CD4-positive, alpha-beta T cell treated with Interleukin-15 for 1 hour (primary cell): Measurements from ENCODE around the gene SETDB1.
A peak's percentile ranks its signal among the peaks of the same experiment; 100 is the strongest.

ENCODE experiments used
- DNase-seq: peaks from one replicate; pipeline ENCODE4 v3.0.0-alpha.2; 2020

The SETDB1 gene

DNA sequence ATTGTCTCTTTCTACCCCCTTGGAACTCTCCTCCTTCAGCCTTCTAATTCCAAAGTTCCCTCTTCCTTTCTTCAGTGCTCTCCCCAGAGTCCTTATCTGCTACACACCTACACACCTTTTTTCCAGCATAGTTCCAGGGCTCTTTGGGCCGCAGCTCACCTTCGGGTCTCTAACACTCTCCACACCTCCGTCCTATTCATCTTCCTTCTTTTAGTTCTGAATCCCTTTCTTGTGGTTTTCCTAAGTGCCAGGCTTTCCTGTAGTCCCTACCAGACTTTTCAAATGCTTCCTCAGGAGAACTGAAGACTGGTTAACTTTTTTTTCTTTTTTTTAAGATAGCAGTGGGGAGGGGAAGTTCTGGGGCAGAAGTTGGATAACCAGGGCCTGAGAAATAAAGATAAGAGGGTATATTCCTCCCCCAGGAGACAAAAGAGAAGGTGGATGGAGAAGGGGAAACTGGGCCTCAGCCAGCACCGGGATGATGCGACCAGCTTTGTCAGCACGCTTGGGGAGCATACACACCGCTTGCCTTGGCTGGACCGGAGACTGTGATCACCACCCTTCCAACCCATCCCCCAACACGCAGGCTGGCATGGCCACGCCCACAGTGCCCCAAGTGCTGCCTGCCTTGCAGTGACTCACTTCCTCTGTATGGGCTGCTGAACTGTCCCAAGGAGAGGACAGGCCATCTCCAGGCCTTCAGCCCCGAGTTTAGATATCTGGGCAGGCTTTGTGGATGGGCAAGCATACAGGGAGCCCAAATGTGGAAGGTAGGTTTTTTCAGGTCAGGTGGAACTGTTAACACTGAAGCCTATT, 50.9 kb downstream of the SETDB1 start:
- peak; percentile 87 for DNase-seq

DNA sequence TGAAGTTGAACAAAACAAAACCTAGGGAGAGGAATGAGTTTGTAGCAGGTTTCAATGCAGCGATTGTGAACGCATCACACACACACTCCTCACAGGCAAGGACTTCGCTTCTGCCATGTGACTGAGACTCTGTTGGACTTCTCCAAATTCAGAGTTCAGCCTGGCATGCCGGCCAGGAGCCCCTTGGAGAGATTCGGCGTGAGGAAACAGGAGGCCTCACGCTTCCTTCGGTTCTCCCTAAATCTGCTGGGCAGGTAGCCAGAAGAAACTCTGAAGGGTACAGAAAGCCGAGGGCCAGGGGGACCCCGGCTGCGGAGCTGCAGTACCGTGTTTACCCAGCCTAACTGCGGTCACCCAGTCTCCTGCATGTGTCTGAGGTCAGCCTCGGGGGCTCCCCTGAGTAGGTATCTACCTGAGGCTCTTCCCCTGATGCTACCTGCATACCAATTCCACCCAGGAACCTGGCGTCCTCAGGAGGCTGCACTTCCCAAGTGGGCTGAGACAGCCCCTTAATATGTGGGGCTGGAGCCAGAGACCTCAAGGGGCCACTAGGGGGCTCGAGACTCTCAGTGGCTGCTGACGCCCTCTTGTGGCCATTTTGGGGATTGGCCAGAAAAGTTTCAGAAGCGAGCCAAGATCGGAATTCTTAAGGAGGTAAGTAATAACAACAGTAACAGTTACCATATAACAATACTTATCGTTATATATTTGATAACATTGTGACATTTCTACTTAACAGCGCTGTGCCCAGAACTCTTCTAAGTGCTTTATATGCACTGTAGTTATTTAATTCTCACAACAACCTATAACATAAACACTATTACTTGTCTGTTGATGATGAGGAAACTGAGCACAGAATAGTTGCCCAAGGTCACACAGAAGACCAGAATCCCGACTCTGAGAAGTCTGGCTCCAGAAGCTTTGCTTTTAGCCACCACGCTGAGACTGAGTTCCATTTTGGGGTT, 53.2 kb downstream of the SETDB1 start:
- DNase-seq, result peak; percentile 84

DNA sequence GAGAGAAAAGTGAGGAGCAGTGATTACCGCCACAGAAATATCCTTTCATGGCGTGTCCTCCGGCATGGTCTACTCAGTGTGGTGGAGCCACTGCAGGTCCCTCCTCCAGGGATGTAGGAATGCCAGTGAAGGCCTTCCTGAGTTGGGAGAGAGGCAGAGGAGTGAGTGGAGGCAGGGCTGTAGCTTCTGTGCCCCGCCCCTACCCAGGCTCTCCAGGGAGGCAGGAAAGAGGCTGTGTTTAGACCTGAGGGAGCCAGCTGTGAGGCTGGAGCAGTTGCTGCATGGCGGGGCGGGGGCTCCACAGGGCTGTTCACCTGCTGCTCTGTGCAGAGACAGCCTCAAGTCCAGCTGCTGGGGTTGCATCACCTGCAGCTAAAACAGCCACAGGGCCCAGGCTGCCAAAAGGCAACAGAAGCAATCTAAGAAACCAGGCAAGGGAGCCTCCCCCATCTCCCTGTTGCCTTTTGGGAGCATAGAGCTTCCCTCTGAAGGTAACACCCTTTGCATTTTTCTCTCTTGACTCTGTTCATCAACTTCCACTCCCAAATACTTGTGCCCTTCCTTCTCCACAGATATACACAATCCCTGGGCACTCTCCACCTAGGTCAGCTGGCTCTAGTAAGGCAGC, 55.1 kb downstream of the SETDB1 start:
- no peak for DNase-seq

DNA sequence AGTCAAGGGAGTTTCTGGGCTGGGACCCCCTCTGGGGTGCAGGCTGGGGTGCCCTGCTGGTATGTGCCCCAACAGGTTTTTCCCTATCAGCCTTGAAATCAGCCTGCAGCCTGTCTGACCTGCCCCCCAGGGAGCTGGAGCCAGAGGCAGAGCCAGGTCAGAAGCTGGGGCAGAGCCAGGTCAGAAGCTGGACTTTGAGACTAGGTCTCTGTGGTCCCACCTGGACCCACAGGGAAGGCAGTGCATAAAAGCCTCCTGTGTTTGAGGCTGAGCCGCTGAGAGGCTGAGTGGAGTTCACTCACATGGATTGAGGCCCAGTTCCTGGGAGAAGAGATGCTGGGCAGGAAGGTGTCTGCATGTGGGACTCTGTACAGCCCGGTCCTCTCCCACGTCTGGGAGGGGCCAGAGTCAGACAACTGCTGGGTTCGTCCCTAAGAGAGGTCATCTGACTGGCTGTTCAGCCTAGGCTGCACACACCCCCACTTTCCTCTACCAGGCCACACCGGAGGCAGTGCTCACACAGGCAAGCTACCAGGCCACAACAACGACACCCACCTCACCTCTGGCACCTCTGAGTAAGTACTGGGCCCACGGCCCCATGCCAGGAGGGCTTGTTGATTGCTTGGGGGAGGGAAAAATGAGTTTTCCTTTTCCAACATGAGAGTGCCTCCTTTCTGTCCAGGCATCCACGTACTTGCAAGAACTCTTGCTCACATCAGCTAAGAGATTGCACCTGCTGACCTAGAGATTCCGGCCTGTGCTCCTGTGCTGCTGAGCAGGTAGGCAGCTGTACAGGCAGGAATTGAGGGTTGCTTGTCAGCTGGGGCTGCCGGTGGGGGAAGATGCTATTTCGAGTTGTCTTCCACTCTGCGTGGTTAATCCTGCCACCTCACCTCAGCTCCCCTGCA, 55.9 kb downstream of the SETDB1 start, which contains the start of gene ANXA9:
TSS of gene ANXA9 (plus strand) at position 488 of the 908 bp plus-strand sequence. CDS start 814 bp downstream, outside the sequence.
- no peak for DNase-seq

DNA sequence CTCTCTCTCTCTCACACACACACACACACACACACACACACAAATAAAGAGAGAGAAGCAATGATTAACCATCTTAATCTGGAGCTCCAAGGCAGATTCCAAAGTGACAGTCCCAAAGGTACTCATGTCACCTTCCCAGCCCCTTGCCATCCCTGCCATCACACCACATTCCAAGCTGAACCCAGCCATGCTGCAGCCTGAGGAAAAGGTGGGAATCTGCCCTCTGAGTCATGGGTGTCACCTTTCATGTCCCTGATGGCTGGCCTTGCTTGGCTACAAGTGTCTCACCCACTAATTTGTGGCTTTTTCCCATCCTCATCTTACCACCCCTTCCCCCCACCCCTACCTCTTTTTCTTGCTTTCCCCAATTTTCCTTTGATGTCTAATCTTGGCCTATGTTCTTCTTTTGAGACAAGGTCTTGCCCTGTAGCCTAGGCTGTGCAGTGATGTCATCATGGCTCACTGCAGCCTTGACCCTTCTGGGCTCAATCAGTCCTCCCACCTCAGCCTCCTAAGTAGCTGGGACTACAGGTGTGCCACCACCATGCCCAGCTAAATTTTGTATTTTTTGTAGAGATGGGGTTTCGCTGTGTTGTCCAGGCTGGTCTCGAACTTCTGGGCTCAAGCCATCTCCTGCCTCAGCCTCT, 59.1 kb downstream of the SETDB1 start:
- no peak for DNase-seq

DNA sequence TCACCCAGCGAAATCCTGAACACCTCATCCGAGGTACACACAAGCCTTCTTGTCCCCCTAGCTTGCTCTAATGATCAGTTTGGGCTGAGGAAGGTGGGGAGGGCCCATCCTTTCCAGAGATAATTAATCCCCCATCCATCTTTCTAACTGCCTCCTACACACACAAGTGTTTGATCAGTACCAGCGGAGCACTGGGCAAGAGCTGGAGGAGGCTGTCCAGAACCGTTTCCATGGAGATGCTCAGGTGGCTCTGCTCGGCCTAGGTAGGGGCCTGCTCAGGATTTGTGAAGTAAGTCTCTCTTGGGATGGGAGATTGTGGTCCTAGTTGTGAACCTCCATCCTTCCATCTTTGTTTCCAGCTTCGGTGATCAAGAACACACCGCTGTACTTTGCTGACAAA, 61.8 kb downstream of the SETDB1 start:
- no peak for DNase-seq

DNA sequence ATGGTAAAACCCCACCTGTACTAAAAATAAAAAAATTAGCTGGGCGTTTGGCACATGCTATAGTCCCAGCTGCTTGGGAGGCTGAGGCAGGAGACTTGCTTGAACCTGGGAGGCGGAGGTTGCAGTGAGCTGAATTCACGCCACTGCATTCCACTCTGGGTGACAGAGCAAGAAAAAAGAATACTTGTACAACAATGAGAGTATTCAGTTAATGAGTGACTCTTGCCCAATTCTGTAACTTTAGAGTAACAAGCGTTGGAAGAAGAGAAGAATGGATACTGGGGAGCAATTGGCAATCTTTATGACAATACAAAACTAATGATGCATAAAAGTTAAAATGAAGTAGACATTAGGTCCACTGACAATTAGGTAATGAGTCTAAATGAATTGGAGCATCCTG, 66.5 kb downstream of the SETDB1 start:
- DNase-seq, result no peak

DNA sequence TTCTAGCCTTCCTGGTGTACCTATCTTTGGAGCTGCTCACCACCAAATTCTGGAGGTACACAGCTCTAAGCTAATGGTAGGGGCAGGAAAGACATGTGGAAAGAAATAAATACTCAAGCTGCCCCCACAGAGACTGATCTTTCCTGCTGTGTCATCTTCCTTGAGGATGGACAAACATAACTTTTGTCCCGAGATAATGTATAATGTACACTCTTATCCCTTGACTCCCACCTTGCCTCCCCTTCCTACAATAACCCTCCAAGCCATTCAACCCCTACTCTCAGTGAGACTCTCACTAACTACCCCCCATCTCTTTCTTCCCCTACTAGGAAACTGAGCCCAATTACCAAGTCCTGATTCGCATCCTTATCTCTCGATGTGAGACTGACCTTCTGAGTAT, 68.1 kb downstream of the SETDB1 start:
- DNase-seq, result no peak

DNA sequence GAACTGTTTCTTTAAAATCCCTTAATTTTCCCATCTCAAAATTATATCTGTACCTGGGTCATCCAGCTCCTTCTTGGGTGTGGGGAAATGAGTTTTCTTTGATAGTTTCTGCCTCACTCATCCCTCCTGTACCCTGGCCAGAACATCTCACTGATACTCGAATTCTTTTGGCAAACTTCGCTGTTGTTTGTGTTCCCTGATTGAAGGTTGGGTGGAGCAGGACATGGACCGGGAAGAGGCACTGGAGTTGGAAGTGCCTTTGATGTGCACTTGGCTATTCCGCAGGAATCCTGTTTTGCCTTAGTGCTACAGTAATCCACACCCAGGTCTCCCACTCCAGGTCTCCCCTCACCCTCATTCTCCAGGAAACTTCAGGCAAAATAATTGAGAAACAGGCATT, 69.3 kb downstream of the SETDB1 start:
- no peak for DNase-seq

DNA sequence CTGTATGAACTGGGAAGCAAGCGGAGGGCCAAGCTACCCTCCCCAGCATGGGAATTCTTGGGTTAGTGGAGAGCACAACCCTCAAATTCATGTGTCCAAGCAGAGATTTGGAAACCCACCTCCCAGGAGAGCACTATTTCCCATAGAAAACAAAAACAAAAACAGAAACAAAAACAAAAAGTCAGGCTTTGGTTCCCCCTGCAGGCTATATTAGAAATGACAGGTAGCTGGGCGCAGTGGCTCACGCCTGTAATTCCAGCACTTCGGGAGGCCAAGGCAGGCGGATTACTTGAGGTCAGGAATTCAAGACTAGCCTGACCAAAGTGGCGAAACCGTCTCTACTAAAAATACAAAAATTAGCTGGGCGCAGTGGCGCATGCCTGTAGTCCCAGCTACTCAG, 69.7 kb downstream of the SETDB1 start:
- DNase-seq, result no peak

DNA sequence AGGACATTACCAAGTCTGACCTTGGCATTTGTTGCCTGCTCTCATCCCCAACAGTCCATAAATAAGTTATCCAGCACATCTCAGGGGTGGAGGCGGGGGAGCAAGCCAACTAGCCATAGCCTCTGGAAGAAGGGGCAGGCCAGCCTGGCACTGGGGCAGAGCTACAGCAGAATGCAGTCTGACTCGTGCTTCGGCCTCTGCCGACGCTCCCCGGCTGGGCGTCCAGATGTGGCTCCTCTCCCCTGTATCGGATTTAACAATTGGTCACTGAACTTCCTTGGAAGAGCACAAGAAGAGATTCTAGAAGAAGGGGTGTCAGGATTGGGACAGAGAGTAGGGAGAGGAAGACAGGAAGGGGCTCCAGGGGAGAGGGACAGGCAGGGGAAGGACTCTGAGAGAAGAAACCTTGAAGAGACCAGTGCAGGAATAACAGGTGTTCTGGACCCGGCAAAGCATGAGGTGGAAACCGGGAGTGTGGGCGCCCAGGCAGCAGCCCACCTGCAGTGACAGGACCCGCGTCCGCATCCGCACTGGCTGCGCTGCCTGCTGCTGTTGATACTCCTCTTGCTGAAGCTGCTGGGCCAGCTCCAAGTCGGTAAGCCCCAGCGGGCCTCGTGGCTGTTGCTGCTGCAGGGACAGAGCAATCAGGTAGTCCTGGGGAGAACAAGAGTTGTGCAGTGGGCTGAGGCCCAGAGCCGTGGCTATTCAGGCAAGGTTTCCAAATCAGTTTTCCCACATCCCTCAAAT, 71.1 kb downstream of the SETDB1 start:
- DNase-seq, result no peak

DNA sequence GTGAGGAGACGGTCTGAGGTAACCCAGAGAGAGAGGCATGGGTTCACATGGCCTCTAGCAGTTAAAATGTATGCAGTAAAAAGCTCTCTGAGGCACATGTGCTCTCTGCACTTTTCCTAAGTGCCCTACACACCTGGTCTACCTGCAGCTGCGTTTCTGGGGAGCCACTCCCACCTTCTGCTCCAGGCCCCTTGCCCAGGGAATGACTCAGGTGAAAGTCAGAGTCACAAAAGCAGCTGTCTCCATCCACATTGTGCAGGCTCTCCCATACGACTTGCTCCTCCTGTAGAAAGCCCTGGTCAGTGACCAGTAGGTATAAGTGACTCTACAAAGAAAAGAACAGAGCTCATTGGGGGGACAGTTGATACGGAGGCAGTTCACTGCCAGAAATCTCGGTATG, 71.8 kb downstream of the SETDB1 start:
- DNase-seq, result no peak

DNA sequence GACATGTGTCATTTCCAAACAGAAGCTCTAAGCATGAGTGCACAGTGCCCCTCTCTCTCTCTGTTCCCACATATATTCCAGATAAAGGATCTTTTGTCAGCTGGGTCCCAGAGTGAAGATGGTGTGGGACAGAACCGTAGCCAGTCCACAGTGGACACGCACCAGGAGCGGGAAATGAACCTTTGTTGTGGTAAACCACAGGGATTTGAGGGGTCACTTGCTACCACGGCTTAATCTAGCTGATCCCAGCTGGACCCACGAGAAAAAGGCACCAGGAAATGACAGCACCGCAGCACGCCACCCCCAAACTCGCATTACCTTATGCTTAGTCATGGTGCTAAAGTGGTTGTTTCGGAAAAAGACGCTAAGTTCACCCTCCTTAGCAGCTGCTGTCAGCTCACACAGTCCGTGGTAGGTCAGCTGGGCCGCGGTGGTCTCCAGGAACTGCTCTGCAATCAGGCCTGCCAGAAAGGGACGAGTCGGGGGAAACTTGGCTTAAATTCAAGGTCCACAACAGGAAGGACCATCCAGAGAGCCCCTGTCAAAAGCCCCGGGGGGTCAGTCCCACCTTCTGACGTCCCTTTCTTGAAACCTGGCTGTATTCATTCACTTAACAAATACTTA, 73.0 kb downstream of the SETDB1 start:
- DNase-seq, result no peak

DNA sequence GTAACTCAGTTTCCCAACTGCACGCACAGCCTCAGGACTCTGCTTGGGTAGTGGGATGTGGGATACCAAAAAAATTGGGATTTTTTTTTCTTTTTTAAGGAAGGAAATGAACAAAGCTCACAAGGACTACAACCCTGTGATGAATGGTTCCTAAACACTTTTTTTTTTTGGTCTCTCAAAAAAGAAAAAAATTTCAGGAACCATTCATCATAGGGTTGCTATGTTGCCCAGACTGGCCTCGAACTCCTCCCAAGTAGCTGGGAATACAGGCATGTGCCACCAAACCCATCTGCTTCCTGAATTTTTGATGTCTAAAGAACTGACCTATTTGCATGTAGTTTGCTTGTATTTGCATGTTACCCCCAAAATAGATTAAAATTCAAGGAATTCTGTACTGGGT, 73.8 kb downstream of the SETDB1 start:
- no peak for DNase-seq

DNA sequence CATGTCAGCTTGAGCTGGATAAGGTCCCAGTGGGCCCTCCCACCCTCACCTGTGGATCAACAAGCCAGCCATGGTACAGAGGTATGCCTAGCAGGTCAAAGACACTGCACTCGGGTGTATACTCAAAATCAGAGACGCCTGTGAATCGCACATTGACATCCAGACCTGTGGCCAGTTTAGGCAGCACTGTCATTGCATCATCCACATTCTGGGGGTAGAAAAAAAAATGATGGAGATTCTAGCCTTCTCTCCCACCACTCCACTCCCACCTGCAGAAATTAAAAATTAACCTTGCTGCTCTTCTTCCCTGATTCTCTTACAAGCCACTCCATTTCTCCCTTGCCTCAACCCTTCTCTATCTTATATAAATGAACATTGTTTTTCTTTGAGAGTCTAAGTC, 74.2 kb downstream of the SETDB1 start:
- no peak for DNase-seq

DNA sequence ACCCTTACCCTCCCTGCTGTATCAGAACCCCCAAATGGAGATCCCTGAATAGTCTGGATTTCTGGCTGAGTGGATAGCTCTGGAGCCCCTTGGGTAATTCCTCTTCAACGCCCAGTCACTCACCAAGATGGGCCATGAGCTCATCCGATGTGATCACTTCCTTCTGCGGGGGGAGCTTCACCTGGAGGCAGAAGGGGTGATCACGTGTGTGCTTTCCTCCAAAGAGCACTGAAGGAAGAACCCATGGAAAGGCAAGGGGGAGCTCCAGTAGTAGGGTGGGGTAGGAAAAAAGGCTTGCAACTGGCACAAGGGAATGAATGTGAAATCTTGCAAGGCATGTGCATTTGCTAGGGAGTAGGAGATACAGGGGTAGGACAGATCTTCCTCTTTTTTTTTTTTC, 75.4 kb downstream of the SETDB1 start:
- no peak for DNase-seq

DNA sequence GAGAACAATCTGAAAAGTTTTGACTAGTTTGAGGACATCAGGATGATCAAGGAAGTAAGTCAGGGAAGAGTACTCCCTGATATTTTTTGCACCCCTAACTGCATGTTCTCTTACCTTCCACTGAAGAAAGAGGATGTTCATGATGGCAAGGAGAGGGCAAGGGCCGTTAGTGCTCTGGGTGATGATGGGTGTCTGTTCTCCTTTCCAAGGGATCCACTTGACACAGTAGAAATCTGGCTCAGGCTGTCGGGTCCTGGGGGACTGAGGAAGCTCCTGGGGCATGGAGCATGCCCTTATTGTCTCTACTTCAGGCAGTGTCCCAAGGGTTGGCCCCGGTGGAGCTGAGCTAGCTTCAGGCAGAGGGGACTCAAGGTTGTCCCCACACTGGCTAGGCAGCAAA, 75.9 kb downstream of the SETDB1 start:
- DNase-seq, result no peak

DNA sequence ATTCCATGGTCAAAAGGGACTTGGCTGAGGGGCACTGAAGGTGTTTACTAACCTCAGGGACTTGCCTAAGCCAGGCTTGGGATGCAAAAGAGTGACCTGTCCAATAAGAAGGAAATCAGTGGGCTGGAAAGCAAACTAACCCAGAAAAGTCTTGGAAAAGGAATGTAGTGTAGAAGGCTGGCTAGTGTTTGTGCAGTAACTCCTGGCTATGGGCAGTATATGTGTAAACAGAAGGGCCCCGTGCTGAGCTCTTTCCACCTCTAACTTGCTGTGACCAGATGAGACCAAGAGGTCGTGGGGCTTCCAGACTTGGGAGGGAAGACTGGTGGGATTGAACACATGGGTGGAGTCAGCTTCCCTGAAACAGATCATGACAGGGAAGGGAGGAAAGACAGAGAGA, 76.4 kb downstream of the SETDB1 start:
- DNase-seq, result no peak

DNA sequence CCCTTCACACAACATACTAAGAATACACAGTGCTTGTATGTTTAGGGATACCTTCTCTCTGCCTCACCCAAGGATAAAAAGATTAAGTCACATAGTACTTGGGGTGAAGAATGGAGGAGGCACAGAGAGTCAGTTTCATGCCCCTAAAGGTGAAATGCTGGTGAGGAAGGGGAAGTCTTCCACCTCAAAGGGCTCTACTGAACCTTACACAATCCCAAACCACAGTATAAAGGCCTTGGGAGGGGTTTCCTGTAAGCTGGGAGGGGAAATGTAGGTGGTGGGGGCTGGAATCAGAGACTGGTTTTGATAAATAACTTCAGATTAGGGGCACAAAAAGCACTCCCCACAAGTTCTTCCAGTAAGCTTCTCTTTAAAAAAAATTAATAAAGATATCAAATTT, 77.0 kb downstream of the SETDB1 start:
- DNase-seq, result no peak

DNA sequence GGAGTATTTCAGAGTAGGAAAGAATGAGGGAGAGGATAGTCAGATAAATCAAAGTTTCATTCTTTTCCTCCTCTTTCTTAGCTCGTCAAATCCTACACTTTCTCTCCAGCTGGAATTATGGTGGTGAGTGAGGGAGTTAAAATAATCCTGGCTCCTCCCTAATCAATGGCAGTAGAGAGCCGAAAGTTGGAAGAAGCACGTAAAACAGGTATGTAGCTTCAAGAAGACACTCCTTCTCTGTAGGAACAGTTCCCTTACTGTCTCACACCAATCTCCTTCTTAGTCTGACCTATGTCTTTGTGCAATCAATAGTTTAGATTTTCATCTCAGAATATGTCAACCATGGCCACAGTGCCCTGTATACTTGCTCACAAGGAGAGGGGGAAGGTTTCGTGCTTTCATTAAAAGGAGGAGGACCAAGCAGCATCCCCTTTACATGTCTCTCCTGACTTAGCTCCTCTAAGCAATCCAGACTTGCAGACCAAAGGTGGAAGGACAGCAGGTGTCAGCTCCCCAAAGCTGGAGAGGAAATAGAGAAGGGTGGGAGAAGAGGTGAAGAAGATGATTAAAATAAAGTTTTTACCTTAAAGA, 79.7 kb downstream of the SETDB1 start:
- no peak for DNase-seq
